Dendritic cell treated with granulocyte-macrophage colony-stimulating factor and Interleukin-4, amounts not matched to agents 40 ng/mL and 50 ng/mL, for 4 days (primary cell): Measurements from ENCODE around the gene HMCN2.

Experiments used
- H3K27ac Mint-ChIP-seq: one replicate; pipeline ENCODE4 v1.8.0; 2022; ENCODE audit warnings: mild to moderate bottlenecking, mixed read lengths
- H3K27me3 Mint-ChIP-seq: one replicate; pipeline ENCODE4 v1.8.0; 2022; ENCODE audit warnings: mild to moderate bottlenecking, mixed read lengths
- H3K36me3 Mint-ChIP-seq: one replicate; pipeline ENCODE4 v1.8.0; 2022; ENCODE audit warnings: low read depth, mixed read lengths
- H3K4me1 Mint-ChIP-seq: one replicate; pipeline ENCODE4 v1.8.0; 2022; ENCODE audit warnings: low read depth, mixed read lengths
- H3K4me3 Mint-ChIP-seq: one replicate; pipeline ENCODE4 v1.8.0; 2022; ENCODE audit warnings: mild to moderate bottlenecking, moderate library complexity, mixed read lengths
- H3K9me3 Mint-ChIP-seq: one replicate; pipeline ENCODE4 v1.8.0; 2022; ENCODE audit warnings: mixed read lengths
- intact Hi-C: fragments of 100-400 bp; cut with micrococcal nuclease; formaldehyde crosslinking; loops from one replicate; pipeline ENCODE4 v1.15.0; 2022

HMCN2 gene

DNA sequence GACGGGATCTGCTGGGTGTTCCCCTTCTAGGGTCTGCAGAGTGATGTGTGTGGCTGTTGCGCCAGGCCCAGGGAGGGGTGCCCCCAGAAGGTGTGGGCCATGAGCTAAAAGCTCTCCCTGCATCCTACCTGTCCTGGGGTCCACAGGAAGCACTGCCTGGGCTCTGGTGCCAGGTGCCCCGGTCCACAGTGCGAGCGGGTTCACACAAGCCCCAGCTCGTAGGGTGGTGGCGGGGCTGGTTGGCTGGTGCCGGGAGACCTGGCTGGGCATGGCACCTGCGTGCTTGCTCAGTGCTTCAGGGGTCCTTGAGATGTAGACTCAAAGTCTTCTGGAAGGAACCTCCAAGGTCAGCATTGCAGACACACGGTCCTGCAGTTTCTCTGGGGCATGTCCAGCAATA lies 204.7 kb downstream of the HMCN2 start:
- intact Hi-C loops = no loop called here
- peaks cover 78% of the 10 kb centered on the region for H3K27me3 Mint-ChIP-seq
- H3K9me3 Mint-ChIP-seq = no peaks in the 10 kb centered on the region
- H3K36me3 Mint-ChIP-seq = no peaks in the 10 kb centered on the region
- H3K27ac Mint-ChIP-seq = no peak overlapping the region
- no peak overlapping the region for H3K4me3 Mint-ChIP-seq
- H3K4me1 Mint-ChIP-seq = no peaks in the 10 kb centered on the region

DNA sequence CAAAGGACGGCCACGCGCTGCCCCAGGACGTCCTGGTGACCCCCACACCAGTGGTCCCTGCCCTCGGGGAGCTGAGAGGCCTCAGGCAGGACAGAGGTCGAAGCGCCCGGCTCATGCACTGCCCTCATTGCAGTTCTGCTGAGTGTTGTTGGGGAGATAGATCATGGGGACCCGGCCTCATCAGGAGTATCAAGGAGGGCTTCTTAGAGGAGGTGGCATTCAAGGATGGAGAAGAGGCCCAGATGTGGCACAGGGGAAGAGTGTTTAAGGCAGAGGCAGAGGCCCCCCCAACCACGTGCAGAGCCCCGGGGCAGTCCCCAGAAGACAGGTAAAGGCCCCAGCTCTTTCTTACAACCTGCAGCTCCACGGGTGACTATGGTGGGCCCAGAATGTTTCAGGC lies 205.4 kb downstream of the HMCN2 start:
- Mint-ChIP-seq H3K36me3 (no peaks in the 10 kb centered on the region), H3K4me1 (no peaks in the 10 kb centered on the region), H3K27ac (no peak overlapping the region), H3K9me3 (no peaks in the 10 kb centered on the region), H3K27me3 (peaks cover 77% of the 10 kb centered on the region), H3K4me3 (no peak overlapping the region)
- intact Hi-C loops = no loop called here

DNA sequence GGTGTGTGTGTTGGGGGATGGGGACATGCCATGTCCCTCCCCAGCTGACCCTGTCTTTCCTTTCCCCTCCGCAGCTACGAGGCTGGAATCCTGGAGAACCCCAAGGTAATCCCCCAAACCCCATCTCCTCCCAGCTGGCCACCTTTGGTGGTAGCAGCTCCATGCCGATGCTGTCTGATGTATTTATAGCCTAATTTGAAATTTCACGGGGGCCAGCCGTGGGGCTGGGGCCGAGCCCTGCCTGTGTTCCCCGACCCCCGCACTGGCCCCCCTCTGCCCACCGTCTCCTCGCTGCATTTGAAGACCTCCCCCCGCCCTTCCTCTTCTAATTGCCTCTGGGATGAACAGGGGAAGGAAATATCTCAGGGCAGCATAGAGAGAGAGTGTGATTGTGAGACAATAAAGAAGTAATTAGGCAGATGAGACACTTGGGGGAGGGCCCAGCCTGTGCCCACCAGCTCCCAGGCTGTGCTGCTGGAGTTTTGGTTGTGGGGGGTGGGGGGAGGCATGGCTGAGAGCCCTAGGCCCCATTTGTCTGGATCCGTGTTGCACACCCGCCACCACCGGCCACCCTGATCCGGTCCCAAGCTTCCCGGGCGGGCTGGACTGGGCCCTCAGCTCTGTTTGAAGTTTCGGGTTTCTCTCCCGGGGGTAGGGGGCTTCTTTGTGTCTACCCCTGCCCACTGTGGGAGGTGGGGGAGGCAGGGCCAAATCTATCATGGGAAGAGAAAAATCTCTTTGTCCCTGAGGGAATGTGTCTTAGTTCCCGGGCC lies 206.0 kb downstream of the HMCN2 start:
- intact Hi-C loops = no loop called here
- peaks cover 71% of the 10 kb centered on the region for H3K27me3 Mint-ChIP-seq
- H3K9me3 Mint-ChIP-seq = no peaks in the 10 kb centered on the region
- H3K36me3 Mint-ChIP-seq = no peaks in the 10 kb centered on the region
- no peak overlapping the region for H3K4me3 Mint-ChIP-seq
- H3K4me1 Mint-ChIP-seq = no peaks in the 10 kb centered on the region
- H3K27ac Mint-ChIP-seq = no peak overlapping the region

DNA sequence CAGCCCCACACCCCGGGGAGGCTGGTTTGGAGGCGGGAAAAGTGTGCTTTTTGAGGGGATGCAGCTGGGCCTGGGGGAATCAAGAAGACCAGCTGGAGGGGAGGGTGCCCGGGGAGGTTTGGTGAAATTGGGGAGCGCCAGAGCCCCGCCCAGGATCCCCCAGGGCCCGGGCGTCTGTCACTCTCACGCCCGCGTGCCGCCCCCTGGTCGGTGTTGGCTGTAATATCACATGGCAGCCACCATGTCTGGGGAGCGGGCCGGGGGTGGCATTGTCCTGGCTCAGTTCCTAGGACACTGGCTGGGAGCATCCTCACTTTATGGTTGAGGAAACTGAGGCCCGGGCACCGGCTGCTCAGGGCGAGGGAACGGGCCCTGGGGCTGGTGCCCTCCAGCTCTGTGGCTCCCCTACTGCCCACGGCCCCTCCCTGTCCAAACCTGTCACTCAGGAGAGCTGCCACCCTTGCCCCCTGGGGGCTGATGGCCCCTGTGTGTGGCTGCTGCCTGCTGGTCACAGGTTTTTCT lies 206.7 kb downstream of the HMCN2 start:
- intact Hi-C loops = no loop called here
- Mint-ChIP-seq H3K9me3 (no peaks in the 10 kb centered on the region), H3K4me3 (no peak overlapping the region), H3K27me3 (peaks cover 66% of the 10 kb centered on the region), H3K4me1 (no peaks in the 10 kb centered on the region), H3K27ac (no peak overlapping the region), H3K36me3 (no peaks in the 10 kb centered on the region)

DNA sequence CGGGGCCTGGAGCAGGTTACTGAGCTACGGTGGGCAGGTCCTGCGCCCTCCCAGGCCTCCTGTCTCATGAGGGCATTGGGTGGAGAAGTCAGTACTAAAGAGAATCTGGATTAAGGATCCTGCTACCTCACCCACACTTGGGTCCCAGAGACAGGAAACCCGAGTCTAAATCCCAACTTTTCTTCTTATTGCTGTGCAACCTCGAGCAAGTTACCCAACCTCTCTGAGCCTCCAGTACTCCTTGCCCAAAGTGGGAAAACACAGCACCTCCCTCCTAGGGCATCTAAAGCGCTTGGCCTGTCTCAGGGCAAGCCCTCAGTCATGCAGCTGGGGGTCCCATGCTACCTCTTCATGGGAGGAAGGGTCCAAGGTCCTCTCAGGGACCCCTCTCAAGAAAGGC lies 207.4 kb downstream of the HMCN2 start:
- Mint-ChIP-seq H3K27me3 (peaks cover 58% of the 10 kb centered on the region), H3K27ac (no peak overlapping the region), H3K9me3 (no peaks in the 10 kb centered on the region), H3K36me3 (no peaks in the 10 kb centered on the region), H3K4me3 (no peak overlapping the region), H3K4me1 (no peaks in the 10 kb centered on the region)
- intact Hi-C loops = no loop called here

DNA sequence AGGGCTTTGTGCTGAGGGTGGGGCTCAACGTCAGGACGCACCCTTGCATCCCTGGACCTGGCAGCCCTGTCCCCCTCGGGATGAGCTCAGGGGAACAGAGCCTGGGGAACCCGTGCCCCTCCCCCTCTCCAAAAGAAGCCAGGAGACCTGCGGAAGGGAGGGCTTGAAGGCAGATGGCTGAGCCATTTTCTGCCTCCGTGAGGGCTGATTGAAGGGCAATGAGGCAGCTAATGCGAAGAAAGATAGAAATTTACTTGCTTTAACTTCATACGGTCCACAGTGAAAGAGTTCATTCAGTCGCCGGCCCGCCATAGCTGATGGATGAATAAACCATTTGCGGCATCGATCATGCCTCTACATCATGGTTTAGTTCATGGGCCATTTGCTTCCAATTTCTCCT lies 208.0 kb downstream of the HMCN2 start:
- H3K27me3 Mint-ChIP-seq = peaks cover 55% of the 10 kb centered on the region
- H3K4me1 Mint-ChIP-seq = no peaks in the 10 kb centered on the region
- intact Hi-C loops = no loop called here
- no peak overlapping the region for H3K27ac Mint-ChIP-seq
- no peaks in the 10 kb centered on the region for H3K36me3 Mint-ChIP-seq
- no peak overlapping the region for H3K4me3 Mint-ChIP-seq
- no peaks in the 10 kb centered on the region for H3K9me3 Mint-ChIP-seq

DNA sequence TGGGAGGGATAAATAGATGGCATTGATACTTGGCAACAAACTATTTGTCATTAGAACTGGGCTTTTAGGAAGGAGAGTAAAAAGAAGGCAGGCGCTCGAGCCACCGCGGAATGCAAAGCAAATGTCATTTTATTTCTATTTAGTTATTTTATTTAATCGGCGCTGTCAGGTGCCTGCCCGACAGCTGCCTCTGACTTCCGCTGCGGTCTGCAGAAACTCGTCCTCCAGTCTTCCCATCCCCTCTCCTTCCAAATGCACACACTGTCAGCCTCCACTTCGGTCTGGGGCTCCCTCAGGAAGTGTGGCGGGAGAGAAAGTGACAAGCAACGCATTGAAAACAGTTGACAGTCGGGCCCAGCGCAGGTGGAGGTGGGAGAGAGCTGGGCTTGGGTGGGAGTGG lies 208.5 kb downstream of the HMCN2 start:
- intact Hi-C loops = no loop called here
- Mint-ChIP-seq H3K27me3 (peaks cover 50% of the 10 kb centered on the region), H3K4me1 (no peaks in the 10 kb centered on the region), H3K36me3 (no peaks in the 10 kb centered on the region), H3K4me3 (no peak overlapping the region), H3K27ac (no peak overlapping the region), H3K9me3 (no peaks in the 10 kb centered on the region)

DNA sequence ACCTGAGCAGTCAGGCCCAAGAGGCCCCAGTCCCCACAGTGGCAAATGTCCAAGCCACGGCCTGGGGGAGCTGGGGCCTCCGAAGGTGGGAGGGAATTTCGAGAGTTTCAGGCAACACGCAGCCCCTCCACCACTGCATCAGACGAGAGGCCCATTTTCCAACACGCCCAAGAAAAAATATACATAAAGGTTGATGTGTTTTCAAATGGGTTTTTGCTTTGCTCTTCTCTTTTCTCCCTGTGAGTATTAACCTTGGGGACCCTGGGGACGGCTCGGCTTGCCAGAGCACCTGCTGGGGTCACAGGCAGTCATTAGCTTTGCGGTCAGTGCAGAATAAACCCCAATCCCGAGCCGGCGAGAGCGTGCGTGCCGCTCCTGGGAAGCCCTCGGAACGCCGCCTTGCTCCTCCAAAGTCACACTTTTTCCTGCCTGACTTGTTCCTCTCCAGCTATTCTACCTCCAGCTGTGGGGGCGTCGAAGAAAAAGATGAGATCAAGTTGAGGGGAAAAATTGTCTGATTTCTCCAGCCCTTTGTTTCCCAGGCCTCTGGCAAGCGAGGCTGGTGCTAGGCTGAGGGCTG lies 210.7 kb downstream of the HMCN2 start:
- Mint-ChIP-seq H3K36me3 (no peaks in the 10 kb centered on the region), H3K27me3 (peaks cover 31% of the 10 kb centered on the region), H3K4me1 (no peaks in the 10 kb centered on the region), H3K9me3 (no peaks in the 10 kb centered on the region), H3K27ac (no peak overlapping the region), H3K4me3 (no peak overlapping the region)
- intact Hi-C loops = no loop called here

DNA sequence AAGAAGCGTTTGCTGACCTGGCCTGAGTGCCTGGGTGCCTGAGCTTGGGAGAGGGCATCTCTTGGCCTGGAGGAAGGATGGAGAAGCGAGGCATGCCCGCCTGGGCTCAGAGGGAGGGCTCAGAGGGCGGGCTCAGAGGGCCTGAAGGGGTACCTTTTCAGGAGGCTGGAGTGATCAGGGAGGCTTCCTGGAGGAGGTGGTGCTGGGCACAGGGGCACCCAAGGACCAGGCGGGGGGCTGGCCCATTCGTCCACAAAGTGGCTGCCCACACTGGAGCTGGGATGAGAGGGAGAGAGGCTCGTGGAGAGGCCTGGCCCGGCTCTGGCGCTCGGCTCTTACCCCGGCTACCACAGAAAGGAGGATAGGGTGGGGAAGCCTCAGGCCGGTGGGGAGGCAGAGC lies 212.0 kb downstream of the HMCN2 start:
- H3K36me3 Mint-ChIP-seq = no peaks in the 10 kb centered on the region
- no peak overlapping the region for H3K4me3 Mint-ChIP-seq
- H3K9me3 Mint-ChIP-seq = no peaks in the 10 kb centered on the region
- intact Hi-C loops = no loop called here
- H3K4me1 Mint-ChIP-seq = no peaks in the 10 kb centered on the region
- H3K27ac Mint-ChIP-seq = no peak overlapping the region
- peaks cover 22% of the 10 kb centered on the region for H3K27me3 Mint-ChIP-seq

DNA sequence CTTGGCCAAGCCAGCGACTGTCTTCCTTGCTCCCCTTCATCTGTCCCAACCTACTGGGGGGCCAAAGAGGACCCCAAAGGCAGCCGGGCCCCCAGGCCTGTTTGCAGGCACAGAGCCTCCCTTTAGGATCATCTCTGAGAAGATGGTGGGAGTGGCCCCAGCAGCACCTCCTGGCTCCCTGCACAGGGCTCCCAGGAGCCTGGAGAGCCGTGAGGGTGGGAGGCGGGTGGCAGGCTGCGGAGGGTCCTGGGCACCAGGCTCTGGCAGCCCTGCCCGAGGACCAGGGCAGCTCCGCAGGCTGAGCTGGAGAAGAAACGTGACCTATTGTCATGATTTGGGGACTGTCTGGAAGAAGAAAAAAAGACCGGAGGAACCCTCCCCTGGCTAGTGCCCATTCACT lies 212.6 kb downstream of the HMCN2 start:
- no peaks in the 10 kb centered on the region for H3K9me3 Mint-ChIP-seq

DNA sequence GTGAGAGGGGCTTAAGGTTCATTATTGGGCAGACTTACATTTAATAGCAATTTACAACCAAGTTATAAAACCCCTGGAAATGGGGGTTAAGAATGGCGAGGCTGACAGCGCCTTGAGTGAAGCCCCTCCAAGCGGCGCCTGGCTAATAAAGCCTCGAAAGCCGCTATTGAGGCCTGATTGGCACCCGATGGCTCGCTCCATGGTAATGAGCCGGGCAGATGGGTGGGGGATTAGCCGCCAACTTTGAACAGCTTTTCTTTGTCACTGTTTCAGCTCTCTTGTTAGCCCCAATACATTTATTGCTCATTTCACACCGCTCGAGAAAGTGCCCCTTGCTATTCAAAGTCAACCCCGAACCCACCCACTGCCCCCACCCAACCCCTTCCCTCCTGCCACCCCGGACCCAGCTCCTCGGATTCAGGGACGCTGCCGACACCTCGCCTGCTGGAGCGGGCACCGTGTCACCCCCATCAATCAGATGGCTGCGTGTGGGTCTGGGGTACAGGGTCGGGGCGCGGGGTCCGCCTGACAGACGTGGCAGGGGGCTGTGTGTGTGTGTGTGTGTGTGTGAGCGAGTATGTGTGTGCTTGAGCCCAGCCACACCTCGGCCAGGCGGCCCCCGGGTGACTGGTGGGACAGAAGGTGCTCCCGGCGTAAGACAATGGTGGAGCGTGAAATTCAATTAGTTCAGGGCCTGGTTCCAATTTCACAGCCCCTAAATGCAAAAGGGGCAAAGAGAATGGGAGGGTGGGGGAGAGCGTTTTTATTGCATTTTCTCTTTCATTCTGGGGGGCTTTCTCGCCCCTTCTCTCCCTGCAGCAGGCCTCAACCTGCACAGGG lies 213.4 kb downstream of the HMCN2 start:
- H3K4me1 Mint-ChIP-seq = no peaks in the 10 kb centered on the region
- H3K27ac Mint-ChIP-seq = no peak overlapping the region
- H3K4me3 Mint-ChIP-seq = no peak overlapping the region
- intact Hi-C loops = no loop called here
- no peaks in the 10 kb centered on the region for H3K36me3 Mint-ChIP-seq
- peaks cover 27% of the 10 kb centered on the region for H3K27me3 Mint-ChIP-seq
- H3K9me3 Mint-ChIP-seq = no peaks in the 10 kb centered on the region

More for the DNA sequence above, 212.6 kb downstream of the HMCN2 start:
- intact Hi-C loops = no loop called here
- Mint-ChIP-seq H3K36me3 (no peaks in the 10 kb centered on the region), H3K27ac (no peak overlapping the region), H3K27me3 (peaks cover 22% of the 10 kb centered on the region), H3K4me1 (no peaks in the 10 kb centered on the region), H3K4me3 (no peak overlapping the region)

DNA sequence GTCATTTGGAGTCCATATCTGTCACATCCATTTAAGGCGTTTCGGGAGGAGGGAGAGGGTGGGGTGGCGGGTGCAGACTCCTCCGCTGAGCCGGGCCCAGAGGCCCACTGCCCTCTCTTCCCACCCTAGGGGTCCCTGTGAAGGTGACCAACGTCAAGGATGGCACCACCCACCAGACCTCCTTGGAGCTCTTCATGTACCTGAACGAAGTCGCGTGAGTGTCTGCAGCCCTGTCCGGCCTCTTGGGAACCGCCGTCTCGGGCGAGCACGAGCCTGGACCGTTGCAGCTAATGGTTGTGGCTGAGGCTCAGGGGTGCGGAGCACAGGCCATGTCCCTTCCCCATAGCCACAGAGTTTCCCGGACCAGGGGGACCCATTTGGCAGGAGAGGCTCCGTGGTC lies 214.0 kb downstream of the HMCN2 start:
- no peak overlapping the region for H3K27ac Mint-ChIP-seq
- H3K36me3 Mint-ChIP-seq = no peaks in the 10 kb centered on the region
- H3K9me3 Mint-ChIP-seq = no peaks in the 10 kb centered on the region
- no peaks in the 10 kb centered on the region for H3K4me1 Mint-ChIP-seq
- H3K27me3 Mint-ChIP-seq = peaks cover 28% of the 10 kb centered on the region
- H3K4me3 Mint-ChIP-seq = no peak overlapping the region
- intact Hi-C loops = no loop called here

DNA sequence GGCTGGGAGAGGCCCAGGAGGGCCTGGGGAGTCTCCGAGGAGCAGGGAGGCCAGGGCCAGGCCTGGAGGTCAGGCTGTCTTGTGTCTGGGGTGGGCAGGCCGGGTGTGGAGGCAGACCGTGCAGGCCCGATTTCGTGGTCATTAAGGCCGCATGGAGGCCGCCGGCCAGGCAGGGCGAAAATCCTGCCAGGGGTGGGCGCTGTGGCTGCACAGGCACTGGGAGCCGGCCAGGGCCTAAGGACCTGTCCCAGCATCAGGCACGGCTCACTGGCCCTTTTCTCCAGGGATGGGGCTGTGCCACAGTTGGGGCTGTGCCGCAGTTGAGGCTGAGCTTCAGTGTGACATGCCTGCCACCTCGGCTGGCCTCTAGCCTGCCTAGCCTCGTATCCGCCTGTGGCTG lies 215.1 kb downstream of the HMCN2 start:
- Mint-ChIP-seq H3K36me3 (no peaks in the 10 kb centered on the region), H3K9me3 (no peaks in the 10 kb centered on the region), H3K27me3 (peaks cover 29% of the 10 kb centered on the region)

DNA sequence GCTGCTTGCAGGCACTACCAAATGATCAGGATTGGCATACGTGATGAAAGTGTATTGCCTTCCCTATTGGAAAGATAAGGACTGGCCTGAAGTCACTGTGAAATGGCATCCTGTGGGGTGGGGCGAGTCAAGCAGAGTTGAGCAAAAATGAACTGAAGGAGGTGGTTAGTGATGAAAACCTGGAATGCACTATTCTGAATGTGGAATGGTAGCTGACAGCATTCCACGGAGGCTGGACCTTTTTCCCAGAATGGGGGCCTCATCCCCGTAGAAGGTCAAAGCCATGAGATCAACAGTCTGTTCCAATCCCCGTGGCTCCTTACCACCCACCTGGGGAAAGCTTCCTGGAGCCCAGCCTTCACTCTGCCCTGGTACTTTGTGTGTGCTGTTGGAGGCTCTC lies 216.9 kb downstream of the HMCN2 start:
- Mint-ChIP-seq H3K36me3 (no peaks in the 10 kb centered on the region), H3K4me3 (no peak overlapping the region), H3K27ac (no peak overlapping the region), H3K9me3 (no peaks in the 10 kb centered on the region), H3K27me3 (peaks cover 30% of the 10 kb centered on the region), H3K4me1 (no peaks in the 10 kb centered on the region)
- intact Hi-C loops = no loop called here

More for the DNA sequence above, 215.1 kb downstream of the HMCN2 start:
- Mint-ChIP-seq H3K4me1 (no peaks in the 10 kb centered on the region), H3K27ac (no peak overlapping the region), H3K4me3 (no peak overlapping the region)
- intact Hi-C loops = no loop called here
